ENCODE results near the gene CTDSP1. TPM values are rescaled to one million over a fixed set of nuclear protein-coding genes. Genes with fewer than 3 reads are reported as not detected.

CTDSP1 gene
- total RNA-seq, 4 donors from 2014 or later, result 132 to 197 (median 173) TPM

- Histone ChIP-seq H3K27ac (no peak overlapping the region), H3K4me1 (peaks cover 4 to 19% (median 13%) of the 10 kb centered on the region in 4 donors), H3K36me3 (no peaks in the 10 kb centered on the region), H3K4me3 (no peak overlapping the region), H3K27me3 (no peaks in the 10 kb centered on the region), H3K9me3 (no peaks in the 10 kb centered on the region)
- in situ Hi-C loops (cut with MboI; ENCODE audit: low pct_ligation_motif_present in 1 of 4, low pct_unique_long_range_greater_than_20kb in 1 of 4, low sequenced_read_pairs in 3 of 4) (no loop called here), intact Hi-C loops (cut with DNase I; ENCODE audit: low total_unique reads) (no loop called here)
- 89% methylated on average over 9 of the region's 9 CpGs; no CpG with 5 or more reads in 1 of the 2 donors for WGBS, 2 donors (ENCODE audit: low coverage in 1 of 2)
- no peak for TF ChIP-seq POLR2A (IDR thresholded peaks at IDR 0.05)
- no peak for TF ChIP-seq EP300 (IDR thresholded peaks at IDR 0.05; ENCODE audit: low read depth)
- TF ChIP-seq, protein P1, sequence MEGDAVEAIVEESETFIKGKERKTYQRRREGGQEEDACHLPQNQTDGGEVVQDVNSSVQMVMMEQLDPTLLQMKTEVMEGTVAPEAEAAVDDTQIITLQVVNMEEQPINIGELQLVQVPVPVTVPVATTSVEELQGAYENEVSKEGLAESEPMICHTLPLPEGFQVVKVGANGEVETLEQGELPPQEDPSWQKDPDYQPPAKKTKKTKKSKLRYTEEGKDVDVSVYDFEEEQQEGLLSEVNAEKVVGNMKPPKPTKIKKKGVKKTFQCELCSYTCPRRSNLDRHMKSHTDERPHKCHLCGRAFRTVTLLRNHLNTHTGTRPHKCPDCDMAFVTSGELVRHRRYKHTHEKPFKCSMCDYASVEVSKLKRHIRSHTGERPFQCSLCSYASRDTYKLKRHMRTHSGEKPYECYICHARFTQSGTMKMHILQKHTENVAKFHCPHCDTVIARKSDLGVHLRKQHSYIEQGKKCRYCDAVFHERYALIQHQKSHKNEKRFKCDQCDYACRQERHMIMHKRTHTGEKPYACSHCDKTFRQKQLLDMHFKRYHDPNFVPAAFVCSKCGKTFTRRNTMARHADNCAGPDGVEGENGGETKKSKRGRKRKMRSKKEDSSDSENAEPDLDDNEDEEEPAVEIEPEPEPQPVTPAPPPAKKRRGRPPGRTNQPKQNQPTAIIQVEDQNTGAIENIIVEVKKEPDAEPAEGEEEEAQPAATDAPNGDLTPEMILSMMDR (IDR thresholded peaks at IDR 0.05), result no peak
- no peak for TF ChIP-seq POLR2AphosphoS5 (IDR thresholded peaks at IDR 0.05)
- no peak for DNase-seq
These were observed 22.9 kb downstream of the CTDSP1 start for GRCh38 chr2:218422403-218423086.

DNA sequence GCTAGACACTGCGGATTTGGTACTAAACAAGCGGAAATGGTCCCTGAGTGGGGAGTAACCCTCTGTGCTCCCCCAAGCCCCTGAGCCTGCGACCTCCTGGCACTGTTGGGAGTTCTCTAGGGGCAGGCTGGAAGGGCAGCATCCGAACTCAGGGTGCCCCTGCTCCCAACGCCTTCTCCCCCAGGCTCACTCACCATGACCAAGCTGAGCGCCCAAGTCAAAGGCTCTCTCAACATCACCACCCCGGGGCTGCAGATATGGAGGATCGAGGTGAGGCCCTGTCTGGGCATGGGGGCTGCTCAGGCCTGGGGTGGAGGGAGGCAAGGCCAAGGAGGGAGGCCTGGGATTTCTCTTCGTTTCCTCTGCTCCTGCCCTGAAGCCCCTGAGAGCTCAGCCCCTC lies 23.9 kb downstream of the CTDSP1 start:
- DNase-seq, result no peak
- Histone ChIP-seq H3K27ac (no peak overlapping the region), H3K4me3 (no peak overlapping the region), H3K9me3 (no peaks in the 10 kb centered on the region), H3K27me3 (no peaks in the 10 kb centered on the region), H3K4me1 (peaks cover 0 to 11% (median 4%) of the 10 kb centered on the region in 4 donors), H3K36me3 (peaks cover 0 to 4% (median 0%) of the 10 kb centered on the region in 4 donors)
- WGBS, 2 donors (ENCODE audit: low coverage in 1 of 2), result 84 to 90% methylated on average over 2 to 9 of the region's 9 CpGs
- in situ Hi-C loops (cut with MboI; ENCODE audit: low pct_ligation_motif_present in 1 of 4, low pct_unique_long_range_greater_than_20kb in 1 of 4, low sequenced_read_pairs in 3 of 4), result no loop called here
- no peak for TF ChIP-seq EP300 (IDR thresholded peaks at IDR 0.05; ENCODE audit: low read depth)
- no peak for TF ChIP-seq POLR2A (IDR thresholded peaks at IDR 0.05)
- TF ChIP-seq, protein P1 (IDR thresholded peaks at IDR 0.05), result no peak
- no peak for TF ChIP-seq POLR2AphosphoS5 (IDR thresholded peaks at IDR 0.05)
- intact Hi-C loops (cut with DNase I; ENCODE audit: low total_unique reads), result no loop called here

GRCh38 chr2:218425531-218425930 lies 25.9 kb downstream of the CTDSP1 start:
- TF ChIP-seq POLR2A (IDR thresholded peaks at IDR 0.05) (no peak), POLR2AphosphoS5 (IDR thresholded peaks at IDR 0.05) (no peak)
- H3K9me3 ChIP-seq, result no peaks in the 10 kb centered on the region
- peaks cover 0 to 4% (median 0%) of the 10 kb centered on the region in 4 donors for H3K36me3 ChIP-seq
- intact Hi-C loops (cut with DNase I; ENCODE audit: low total_unique reads) (no loop called here), in situ Hi-C loops (cut with MboI; ENCODE audit: low pct_ligation_motif_present in 1 of 4, low pct_unique_long_range_greater_than_20kb in 1 of 4, low sequenced_read_pairs in 3 of 4) (no loop called here)
- H3K27me3 ChIP-seq, result no peaks in the 10 kb centered on the region
- H3K27ac ChIP-seq, result no peak overlapping the region
- no peak for DNase-seq
- H3K4me3 ChIP-seq, result no peak overlapping the region
- 78% methylated on average over 10 of the region's 10 CpGs; no CpG with 5 or more reads in 1 of the 2 donors for WGBS, 2 donors (ENCODE audit: low coverage in 1 of 2)
- peaks cover 0 to 10% (median 3%) of the 10 kb centered on the region in 4 donors for H3K4me1 ChIP-seq

- H3K4me3 ChIP-seq, result no peak overlapping the region
- intact Hi-C loops (cut with DNase I; ENCODE audit: low total_unique reads) (no loop called here), in situ Hi-C loops (cut with MboI; ENCODE audit: low pct_ligation_motif_present in 1 of 4, low pct_unique_long_range_greater_than_20kb in 1 of 4, low sequenced_read_pairs in 3 of 4) (no loop called here)
- no peak overlapping the region for H3K27ac ChIP-seq
- H3K27me3 ChIP-seq, result no peaks in the 10 kb centered on the region
- H3K4me1 ChIP-seq, result no peaks in the 10 kb centered on the region
- H3K9me3 ChIP-seq, result no peaks in the 10 kb centered on the region
- 50 to 82% methylated on average over 1 to 11 of the region's 11 CpGs for WGBS, 2 donors (ENCODE audit: low coverage in 1 of 2)
- DNase-seq, result no peak
- H3K36me3 ChIP-seq, result peaks cover 0 to 4% (median 0%) of the 10 kb centered on the region in 4 donors
- TF ChIP-seq, protein P1 (IDR thresholded peaks at IDR 0.05), result no peak
- TF ChIP-seq POLR2A (IDR thresholded peaks at IDR 0.05) (no peak), EP300 (IDR thresholded peaks at IDR 0.05; ENCODE audit: low read depth) (no peak), POLR2AphosphoS5 (IDR thresholded peaks at IDR 0.05) (no peak)
These were observed 28.1 kb downstream of the CTDSP1 start for GRCh38 chr2:218427741-218428140.

All from transverse colon (tissue), 4 donors.